Hematopoietic multipotent progenitor cell treated with erythropoietin and hydrocortisone succinate and interleukin-3 and kit ligand, for 8 days (in vitro differentiated cells): Measurements from ENCODE around the gene TNFRSF4.
"Not testable (repeated sequence)": the region's sequence is repeated elsewhere in the genome, so short reads cannot be mapped to it uniquely, and the experiment has no call there.

Source experiments
- DNase-seq: peaks from one replicate; pipeline ENCODE4 v3.0.0-alpha.2; 2015

TNFRSF4 gene

DNA sequence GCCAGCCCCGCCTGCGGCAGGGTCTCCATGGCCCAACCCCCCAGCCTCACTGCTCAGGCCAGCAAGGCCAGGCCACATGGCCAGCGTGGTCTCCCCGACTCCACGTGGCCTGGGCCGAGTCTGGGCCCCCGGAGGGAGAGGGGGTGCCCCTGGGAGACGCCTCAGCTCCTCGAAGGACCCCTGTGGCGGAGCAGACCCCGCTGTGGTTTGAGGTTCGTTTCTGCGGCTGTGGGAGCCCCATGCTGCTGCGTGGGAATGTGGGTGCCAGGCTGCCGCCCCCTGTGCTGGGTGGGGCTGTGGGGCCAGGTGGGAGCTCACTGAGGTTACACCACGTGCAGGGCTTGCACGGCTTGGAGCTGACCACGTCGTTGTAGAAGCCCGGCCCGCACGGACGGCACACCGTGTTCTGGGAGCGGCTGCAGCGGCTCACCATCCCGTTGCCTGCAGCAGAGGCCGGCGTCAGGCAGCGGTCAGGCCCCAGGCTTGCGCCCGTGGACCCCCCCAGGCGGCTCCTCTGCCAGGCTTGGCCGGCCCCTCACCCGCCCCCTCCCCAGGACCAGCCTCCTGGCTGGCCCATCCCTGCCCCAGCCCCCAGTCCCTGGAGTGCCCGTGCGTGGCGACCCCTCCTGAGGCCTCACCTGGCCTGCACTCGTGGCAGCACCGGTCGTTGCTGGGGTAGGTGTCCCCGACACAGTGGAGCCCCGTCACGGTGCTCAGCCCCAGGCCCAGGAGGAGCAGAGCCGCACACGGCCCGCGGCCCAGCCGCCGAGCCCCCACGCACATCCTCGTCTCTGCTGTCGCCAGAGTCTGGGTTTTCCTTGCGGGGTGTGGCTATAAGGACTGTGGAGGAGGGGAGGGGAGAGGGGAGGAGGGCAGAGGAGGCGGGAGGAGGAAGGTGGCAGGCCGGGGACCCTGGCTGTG is at the start of gene TNFRSF4:
TSS of gene TNFRSF4 (minus strand) at position 809 of the 921 bp plus-strand sequence. CDS start at position 783, 26 bp downstream.
- DNase-seq, result no peak

DNA sequence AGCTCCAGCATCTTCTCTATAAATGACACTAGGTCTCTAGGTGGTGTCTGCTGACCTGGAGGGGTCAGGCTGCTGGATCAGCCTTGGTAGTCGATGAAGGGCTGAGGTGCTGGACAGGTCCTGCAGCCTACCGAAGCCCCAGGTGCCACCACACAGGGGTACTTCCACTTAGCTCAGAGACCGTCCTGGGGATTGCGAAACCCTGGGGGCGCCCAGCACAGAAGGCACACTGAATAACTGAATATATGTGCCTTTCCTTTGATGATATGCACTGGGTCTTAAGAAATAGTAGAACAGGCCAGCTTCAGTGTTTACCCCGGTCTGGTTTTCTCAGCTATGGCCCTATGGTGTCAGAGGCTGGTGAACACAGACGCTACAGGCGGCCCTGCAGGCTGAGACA is 48.8 kb upstream of the TNFRSF4 start:
- no peak for DNase-seq

DNA sequence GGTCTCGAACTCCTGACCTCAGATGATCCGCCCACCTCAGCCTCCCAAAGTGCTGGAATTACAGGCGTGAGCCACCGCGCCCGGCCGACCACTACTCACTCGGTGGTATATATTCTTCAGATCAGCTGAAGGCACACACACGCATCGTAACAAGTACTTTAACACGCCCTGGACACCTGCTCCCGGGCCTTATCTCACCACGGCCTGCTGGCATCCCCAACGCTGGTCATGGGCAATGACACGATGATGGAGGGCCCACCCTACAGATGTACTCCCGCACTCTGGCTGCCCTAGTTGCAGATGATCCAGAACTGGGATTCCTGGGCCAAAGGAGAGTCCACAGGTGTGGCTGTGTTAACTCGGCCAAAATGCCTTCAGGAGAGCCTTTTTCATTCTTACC is 48.1 kb upstream of the TNFRSF4 start:
- peak; percentile 90 for DNase-seq

DNA sequence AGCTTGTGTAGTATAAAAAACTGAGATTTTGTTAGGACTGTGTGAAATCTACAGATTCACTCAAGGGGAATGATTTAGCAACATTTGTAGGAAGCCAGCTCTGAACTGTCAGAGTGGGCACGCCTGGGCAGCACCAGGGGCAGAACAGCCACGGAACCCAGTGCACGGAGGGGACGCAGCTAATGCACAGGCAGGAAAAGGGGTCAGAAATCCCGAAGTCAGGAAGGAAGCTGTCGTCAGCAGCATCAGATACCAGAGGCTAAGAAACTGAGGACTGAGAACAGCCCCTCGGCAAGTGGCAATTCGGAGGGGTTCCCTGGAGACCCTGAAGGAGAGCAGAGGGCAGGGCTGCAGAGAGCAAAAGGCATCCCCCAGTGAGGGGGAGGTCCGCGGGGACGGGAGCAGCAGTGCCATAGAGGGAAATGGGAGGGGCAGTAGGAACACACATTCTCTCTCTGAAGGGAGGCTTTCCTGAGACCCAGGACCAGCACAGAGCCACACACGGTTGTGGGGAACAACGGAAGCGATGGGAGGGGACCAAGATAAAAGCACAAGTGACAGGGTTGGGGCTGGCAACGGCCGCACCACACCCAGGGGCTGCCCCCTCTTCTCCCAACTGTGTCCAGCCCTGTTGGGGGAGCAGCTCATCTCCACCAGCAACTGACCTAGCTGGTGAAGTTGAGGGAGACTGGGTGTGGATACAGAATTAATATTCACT is 47.0 kb upstream of the TNFRSF4 start:
- peak; percentile 94 for DNase-seq

- DNase-seq, result peak; percentile 65
Observed at GRCh38 chr1:1259951-1260600, 46.1 kb upstream of the TNFRSF4 start.

DNA sequence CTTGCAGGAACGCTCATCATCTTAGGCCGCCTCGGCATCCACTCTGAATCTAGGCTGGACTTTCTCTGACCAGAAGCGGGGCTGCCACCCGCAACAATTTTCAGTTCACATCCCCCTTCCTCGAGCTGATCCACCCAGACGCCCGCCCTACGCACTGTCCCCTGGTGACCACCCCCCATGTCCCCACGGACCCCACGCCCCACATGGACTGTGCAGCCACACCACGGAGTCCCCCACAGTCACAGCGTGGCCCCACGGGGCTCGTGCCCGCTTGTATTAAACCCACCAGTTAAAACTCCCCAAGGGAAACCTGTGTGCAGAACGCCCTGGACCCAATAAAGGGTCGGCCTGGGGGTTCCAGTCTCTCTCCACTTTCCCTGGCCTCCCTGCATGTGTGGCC is 45.6 kb upstream of the TNFRSF4 start:
- no peak for DNase-seq

GRCh38 chr1:1259119-1259488 is 45.2 kb upstream of the TNFRSF4 start:
- no peak for DNase-seq

DNA sequence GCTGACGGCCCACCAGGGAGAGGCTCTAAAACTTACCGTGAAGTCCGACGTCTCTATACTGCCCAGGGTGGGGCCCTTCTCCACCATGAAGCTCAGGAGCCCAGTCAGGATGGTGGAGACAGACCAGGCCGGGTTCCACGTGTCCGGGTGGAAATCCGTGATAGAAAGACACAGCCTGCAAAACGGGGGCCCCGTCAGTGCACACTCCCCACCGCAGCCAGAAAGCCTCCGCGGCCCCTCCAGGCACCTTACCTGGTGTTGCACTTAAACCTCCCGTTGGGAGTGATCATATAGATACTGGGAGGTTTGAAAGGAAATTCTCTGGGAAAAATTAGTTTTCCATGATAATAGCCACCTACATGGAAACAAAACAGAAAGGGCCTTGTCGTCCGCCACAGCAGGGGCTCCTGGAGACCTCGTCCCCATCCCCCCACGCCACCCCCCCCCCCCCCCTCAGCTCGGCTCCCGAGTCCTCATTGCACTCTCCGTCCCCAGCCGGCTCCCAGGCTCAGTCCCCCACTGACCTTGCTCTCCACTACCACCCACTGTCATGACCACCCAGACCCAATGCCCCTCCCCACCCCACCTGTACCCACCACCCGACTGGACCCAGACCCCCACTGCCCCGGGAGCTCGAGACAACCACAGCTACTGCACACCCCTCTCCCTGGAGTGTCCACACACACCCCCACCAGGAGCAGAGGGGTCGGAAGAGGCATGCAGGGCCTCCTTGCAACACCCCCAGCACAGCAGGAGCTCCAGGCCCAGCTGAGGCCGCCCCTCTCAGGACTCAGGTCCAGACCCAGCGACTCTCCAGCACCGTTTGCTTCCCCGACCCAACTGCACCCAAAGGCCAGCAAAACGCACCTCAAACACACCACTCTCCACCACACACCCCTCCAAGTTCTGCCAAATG is 43.3 kb upstream of the TNFRSF4 start:
- DNase-seq, result no peak

GRCh38 chr1:1255611-1256010 is 41.7 kb upstream of the TNFRSF4 start:
- DNase-seq, result no peak

- no peak for DNase-seq
Observed at GRCh38 chr1:1255078-1255477, 41.1 kb upstream of the TNFRSF4 start.

GRCh38 chr1:1254667-1254998 is 40.7 kb upstream of the TNFRSF4 start:
- no peak for DNase-seq

DNA sequence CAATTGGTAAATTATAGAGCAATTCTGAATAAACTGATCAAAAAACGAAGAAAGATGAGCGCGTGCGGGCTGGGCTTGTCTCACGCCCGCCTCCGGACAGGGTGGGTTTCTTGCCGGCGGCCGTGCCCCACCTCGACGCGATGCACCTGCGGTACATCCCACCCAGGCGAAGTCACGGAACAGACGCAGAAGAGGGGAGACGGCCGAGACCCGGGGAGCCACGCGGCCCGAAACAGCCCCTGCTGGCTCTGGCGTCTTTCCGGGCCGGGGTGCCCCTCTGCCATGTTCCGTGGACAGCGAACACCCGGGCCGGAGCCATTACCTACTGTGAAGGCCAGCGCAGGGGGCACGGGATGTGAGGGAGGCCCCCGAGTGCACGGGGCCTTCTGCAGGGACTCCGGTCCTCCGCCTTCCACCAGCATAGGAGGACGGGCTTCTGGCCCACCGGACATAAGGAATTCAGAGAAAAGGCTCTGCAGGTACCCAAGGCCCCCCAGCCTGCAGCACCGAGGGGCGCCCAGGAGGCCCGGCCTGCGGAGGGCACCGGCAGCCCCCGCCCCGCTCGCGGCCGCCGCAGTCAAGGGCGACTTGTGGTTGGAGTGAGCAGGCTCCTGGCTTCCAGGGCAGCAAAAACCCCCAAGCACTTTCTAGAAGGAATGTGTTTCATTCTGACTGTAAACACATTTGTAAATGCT is 40.2 kb upstream of the TNFRSF4 start:
- no peak for DNase-seq

GRCh38 chr1:1253314-1253713 is 39.4 kb upstream of the TNFRSF4 start:
- DNase-seq, result no peak

DNA sequence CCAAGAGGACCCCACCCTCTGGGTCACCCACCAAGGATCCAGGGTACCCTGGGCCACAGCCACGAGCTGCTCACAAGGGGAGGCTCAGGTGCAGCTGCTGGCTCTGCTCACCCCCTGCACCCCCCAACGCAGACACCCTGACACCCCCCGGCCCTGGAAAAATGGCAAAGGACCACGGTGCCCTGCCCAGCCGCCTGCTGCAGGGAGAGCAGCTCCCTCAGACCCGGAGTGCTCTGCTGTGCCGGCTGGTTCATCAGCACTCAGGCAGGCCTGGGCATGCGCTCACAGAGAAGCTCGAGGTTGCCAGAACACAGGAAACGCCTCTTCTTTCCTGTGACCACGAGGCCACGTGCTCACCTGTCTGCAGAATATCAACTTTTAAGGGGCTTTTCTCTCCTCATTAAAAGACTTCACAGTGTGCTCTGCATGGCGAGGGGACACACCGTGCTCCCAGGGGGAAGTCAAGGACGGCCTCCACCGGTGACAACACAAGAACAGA is 36.9 kb upstream of the TNFRSF4 start:
- peak; percentile 22 for DNase-seq

GRCh38 chr1:1248009-1248913 is 34.3 kb upstream of the TNFRSF4 start:
- DNase-seq, result not testable (repeated sequence)

DNA sequence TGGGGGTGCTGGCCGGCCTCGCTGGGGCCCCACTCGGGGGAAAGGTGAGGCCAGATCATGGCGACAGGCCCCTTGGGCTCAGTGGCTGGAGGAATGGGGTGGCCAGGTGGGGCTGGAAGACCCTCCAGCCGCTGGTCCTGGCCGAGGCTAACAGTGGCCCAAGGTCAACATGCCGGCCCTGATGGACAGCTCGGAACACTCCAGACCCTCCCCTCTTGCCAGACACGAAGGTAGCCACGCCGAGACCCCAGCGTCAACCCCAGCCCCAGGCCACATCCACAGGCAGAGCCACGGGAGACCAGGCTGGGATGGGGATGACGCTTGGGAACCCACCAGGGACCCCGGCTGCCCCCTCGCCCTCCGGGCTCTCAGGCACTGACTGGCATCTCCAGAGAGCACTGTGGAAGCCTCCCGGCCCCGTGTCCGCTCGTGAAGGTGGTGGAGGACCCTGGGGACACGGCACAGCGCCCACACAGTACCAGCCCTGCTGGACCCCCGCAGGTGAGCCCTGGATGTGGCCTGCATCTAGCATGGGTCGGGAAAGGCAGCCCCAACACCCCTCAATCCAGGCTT is 33.5 kb upstream of the TNFRSF4 start:
- no peak for DNase-seq

- DNase-seq, result no peak
Observed at GRCh38 chr1:1246577-1247340, 32.8 kb upstream of the TNFRSF4 start, which contains the start of gene C1QTNF12. Gene C1QTNF12 (minus strand): TSS chr1:1246722. CDS start chr1:1246690, 32 bp downstream.

DNA sequence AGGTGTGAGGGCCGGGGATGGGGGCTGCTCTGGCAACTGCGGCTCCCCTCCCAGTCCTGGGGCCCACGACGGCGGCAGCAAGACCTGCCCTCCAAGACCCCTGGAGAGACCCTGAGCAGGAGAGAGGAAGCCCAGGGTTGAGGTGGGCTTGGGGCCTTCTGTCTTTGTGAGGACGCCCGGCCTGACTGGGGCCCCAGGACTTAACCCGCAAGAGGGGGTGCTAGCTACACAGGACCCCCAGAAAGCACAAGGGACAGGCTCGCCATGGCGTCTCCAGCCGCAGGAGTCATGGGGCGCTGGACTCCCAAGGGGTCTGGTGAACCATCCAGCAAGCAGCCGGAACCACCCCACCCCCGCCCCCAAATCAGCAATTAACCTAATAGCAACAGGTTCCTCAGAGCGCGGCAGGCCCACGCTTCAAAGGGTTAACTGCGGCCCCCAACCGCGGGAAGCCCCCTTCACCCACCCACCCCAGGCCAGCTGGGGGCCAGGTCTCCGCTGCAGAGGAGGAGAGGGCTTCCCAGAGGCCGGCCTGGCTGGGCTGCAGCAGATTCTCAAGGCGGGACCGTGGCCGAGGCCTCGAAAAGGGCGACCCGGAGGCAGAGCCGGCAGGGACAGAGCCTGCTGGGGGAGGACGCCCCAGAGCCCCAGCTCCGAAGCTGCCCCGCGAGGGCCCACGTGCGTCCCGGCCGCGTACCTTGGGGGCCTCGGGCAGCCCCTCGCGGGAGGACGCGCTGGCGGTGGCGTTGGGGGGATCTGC is 32.0 kb upstream of the TNFRSF4 start:
- DNase-seq, result no peak
